ENCODE data around the gene TENM3. TPM values are rescaled to one million over a fixed set of nuclear protein-coding genes. Genes with fewer than 3 reads are reported as not detected.

The TENM3 gene
- total RNA-seq, 2 experiments from 2014 or later, result not detected

GRCh38 chr4:182704948-182705347 is 461.7 kb downstream of the TENM3 start:
- Histone ChIP-seq H3K9me3 (ENCODE audit: low read length) (no peaks in the 10 kb centered on the region), H3K36me3 (ENCODE audit: insufficient read depth, low read length) (no peaks in the 10 kb centered on the region), H3K4me3 (ENCODE audit: low read depth, low read length, poor library complexity, severe bottlenecking) (no peak overlapping the region), H3K9me2 (ENCODE audit: insufficient read depth, low read length) (no peaks in the 10 kb centered on the region), H3K4me2 (ENCODE audit: low read length) (no peak overlapping the region), H3K27ac (ENCODE audit: low read depth, low read length, poor library complexity, severe bottlenecking) (no peak overlapping the region), H3K79me2 (ENCODE audit: insufficient read depth, low read depth, low read length) (no peaks in the 10 kb centered on the region), H3K4me1 (ENCODE audit: insufficient read depth, low read length, poor library complexity, severe bottlenecking) (no peaks in the 10 kb centered on the region), H2AFZ (ENCODE audit: low read length) (no peak overlapping the region), H4K20me1 (ENCODE audit: insufficient read depth, low read length) (no peaks in the 10 kb centered on the region)
- intact Hi-C loops (cut with micrococcal nuclease; ENCODE audit: unreplicated experiment), result no loop called here
- ChIA-PET CTCF (ENCODE audit: unreplicated experiment) (no interaction called here), POLR2A (no interaction called here)
- TF ChIP-seq EZH2phosphoT487 (IDR thresholded peaks at IDR 0.05; ENCODE audit: borderline replicate concordance, low read depth, low read length), result no peak
- no peak for TF ChIP-seq CTCF (conservative IDR thresholded peaks at IDR 0.05; ENCODE audit: low read length)
- no TSS peak for BruUV-seq (replicated peaks)
- no peak for DNase-seq (ENCODE audit: low spot score)

GRCh38 chr4:182705389-182705788 is 462.2 kb downstream of the TENM3 start:
- BruUV-seq (replicated peaks), result no TSS peak
- Histone ChIP-seq H3K4me2 (ENCODE audit: low read length) (no peak overlapping the region), H3K9me3 (ENCODE audit: low read length) (no peaks in the 10 kb centered on the region), H3K4me3 (ENCODE audit: low read depth, low read length, poor library complexity, severe bottlenecking) (no peak overlapping the region), H3K36me3 (ENCODE audit: insufficient read depth, low read length) (no peaks in the 10 kb centered on the region), H3K27ac (ENCODE audit: low read depth, low read length, poor library complexity, severe bottlenecking) (no peak overlapping the region), H3K79me2 (ENCODE audit: insufficient read depth, low read depth, low read length) (no peaks in the 10 kb centered on the region), H4K20me1 (ENCODE audit: insufficient read depth, low read length) (no peaks in the 10 kb centered on the region), H3K4me1 (ENCODE audit: insufficient read depth, low read length, poor library complexity, severe bottlenecking) (no peaks in the 10 kb centered on the region), H3K9me2 (ENCODE audit: insufficient read depth, low read length) (no peaks in the 10 kb centered on the region), H2AFZ (ENCODE audit: low read length) (no peak overlapping the region)
- DNase-seq (ENCODE audit: low spot score), result no peak
- no peak for TF ChIP-seq EZH2phosphoT487 (IDR thresholded peaks at IDR 0.05; ENCODE audit: borderline replicate concordance, low read depth, low read length)
- ChIA-PET CTCF (ENCODE audit: unreplicated experiment) (no interaction called here), POLR2A (no interaction called here)
- intact Hi-C loops (cut with micrococcal nuclease; ENCODE audit: unreplicated experiment), result no loop called here

DNA sequence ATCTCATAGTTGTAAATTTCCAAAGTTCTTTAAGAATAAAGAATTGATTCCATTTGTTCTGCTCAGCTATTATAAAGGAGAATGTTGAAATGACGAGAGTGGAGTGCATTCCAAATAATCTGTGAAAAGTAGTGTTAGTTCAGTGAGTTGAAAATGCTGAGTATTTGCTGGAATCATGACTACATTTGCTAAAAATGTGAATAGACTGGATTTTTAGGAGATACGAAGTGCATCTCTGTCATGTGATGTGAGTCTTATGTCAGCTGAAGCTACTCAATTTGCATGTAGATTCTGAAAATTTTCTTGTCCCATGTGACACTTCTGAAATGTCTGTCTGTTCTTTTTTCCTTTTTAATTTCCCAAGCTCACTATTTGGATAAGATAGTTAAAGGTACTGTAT is 468.0 kb downstream of the TENM3 start:
- H3K4me3 ChIP-seq (ENCODE audit: low read depth, low read length, poor library complexity, severe bottlenecking), result no peak overlapping the region
- DNase-seq (ENCODE audit: low spot score), result no peak
- H2AFZ ChIP-seq (ENCODE audit: low read length), result no peak overlapping the region
- H3K4me2 ChIP-seq (ENCODE audit: low read length), result no peak overlapping the region
- H3K27ac ChIP-seq (ENCODE audit: low read depth, low read length, poor library complexity, severe bottlenecking), result no peak overlapping the region
- no peaks in the 10 kb centered on the region for H3K4me1 ChIP-seq (ENCODE audit: insufficient read depth, low read length, poor library complexity, severe bottlenecking)
- ChIA-PET CTCF (ENCODE audit: unreplicated experiment) (no interaction called here), POLR2A (interaction anchor here (1.0 to 1.1 kb wide), 2 partner anchors 9 to 22 kb away, joined by 3 to 4 read pairs; no protein-coding TSS in a partner anchor)
- BruUV-seq (replicated peaks), result no TSS peak
- H4K20me1 ChIP-seq (ENCODE audit: insufficient read depth, low read length), result no peaks in the 10 kb centered on the region
- TF ChIP-seq EZH2phosphoT487 (IDR thresholded peaks at IDR 0.05; ENCODE audit: borderline replicate concordance, low read depth, low read length) (no peak), CTCF (conservative IDR thresholded peaks at IDR 0.05; ENCODE audit: low read length) (no peak)
- no peaks in the 10 kb centered on the region for H3K9me2 ChIP-seq (ENCODE audit: insufficient read depth, low read length)
- intact Hi-C loops (cut with micrococcal nuclease; ENCODE audit: unreplicated experiment), result no loop called here
- no peaks in the 10 kb centered on the region for H3K36me3 ChIP-seq (ENCODE audit: insufficient read depth, low read length)
- H3K9me3 ChIP-seq (ENCODE audit: low read length), result no peaks in the 10 kb centered on the region
- no peaks in the 10 kb centered on the region for H3K79me2 ChIP-seq (ENCODE audit: insufficient read depth, low read depth, low read length)

Measured in OCI-LY7 (cell line).